GM10847 (cell line): ENCODE measurements around the gene LCE2D.
"Not testable (repeated sequence)": the region's sequence is repeated elsewhere in the genome, so short reads cannot be mapped to it uniquely, and the experiment has no call there.

Experiments
- POLR2A ChIP-seq: IDR thresholded peaks from 2 replicates; pipeline ENCODE4 v1.6.1; 2011; ENCODE audit not compliant: insufficient read length; ENCODE audit errors: extremely low read depth

Gene LCE2D, protein sequence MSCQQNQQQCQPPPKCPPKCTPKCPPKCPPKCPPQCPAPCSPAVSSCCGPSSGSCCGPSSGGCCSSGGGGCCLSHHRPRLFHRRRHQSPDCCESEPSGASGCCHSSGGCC

DNA sequence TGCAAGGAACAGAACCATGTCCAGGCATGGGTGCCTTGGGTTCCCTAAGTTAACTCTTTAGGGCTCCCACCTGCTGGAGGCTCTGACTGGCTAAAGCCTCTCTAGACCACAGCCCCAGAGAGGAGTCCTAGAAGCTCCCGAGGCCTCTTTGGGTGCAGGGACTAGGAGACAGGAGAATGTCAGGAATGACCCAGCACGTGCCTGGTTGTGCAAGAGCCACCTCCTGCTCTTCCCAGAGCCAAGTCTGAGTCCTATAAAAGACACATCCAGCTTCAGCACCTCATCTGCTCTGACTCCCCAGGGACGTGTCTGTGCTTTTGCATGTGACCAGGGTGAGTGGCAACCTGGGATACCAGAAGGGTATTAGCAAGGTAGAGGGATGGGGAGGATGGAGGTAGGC, at the start of gene LCE2D:
Gene LCE2D, plus strand, starts transcription at position 283 of the 400 bp plus-strand sequence. CDS start 726 bp downstream, outside the sequence.
- TF ChIP-seq POLR2A = no peak

- no peak for TF ChIP-seq POLR2A
Measured at GRCh38 chr1:152613511-152613910, 49.7 kb upstream of the LCE2D start, which contains the start of gene LCE3B. Gene LCE3B (plus strand): TSS chr1:152613811. CDS start chr1:152613811, 0 bp downstream.

DNA sequence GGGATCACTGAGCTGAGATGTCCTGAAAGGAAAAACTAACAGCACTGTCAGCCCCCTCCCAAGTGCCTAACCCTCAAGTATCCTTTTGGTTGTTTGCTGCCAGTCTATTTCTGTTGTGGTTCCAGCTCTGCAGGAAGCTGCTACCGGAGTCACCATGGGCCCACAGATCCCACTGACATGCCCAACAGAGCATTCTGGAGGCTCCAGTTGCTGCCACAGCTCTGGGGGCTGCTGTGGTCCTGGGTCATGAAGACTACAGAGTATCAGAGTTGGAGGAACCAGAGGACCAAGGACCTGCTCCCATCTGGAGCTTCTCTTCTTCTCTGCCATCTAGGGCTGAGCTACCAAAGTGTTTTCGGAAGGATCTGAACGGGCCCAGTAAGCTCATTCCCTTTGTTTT, 41.2 kb upstream of the LCE2D start:
- TF ChIP-seq POLR2A = no peak

GRCh38 chr1:152622803-152623202, 40.4 kb upstream of the LCE2D start, which contains the start of gene LCE3A:
Gene LCE3A (minus strand): TSS chr1:152623103. CDS start chr1:152623103, 0 bp downstream.
- TF ChIP-seq POLR2A = no peak

DNA sequence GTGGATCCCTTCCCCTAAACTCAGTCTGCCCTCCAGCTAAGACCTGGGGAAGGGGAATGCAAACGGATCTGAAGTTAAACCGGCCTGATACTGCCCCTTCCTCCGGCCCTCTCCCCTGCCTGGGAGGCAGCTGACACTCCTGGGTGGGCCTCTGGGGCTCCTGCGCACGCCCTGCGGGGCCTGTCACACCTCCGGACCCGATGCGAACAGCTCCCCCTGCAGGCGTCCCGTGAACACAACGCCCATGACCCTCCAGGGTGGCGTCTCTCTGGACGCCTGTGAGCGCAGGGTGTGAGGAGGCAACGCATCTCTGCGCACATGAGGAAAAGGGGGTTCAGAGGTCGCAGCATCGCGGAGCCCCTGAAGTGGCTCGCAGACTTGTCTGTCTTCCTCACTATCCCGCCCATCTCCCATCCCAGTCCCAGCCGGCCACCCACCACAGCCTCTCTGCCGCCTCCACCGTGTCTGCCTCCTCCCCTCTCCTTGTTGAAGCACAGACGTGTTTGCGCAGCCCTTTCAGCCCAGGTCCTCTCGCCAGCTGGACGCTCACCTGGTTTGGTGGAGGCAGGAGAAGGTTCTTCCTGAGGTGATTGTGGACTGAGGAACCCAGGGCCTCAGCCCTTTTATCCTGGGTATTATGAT, 39.9 kb upstream of the LCE2D start:
- TF ChIP-seq POLR2A = no peak

GRCh38 chr1:152626744-152627143, 36.4 kb upstream of the LCE2D start:
- no peak for TF ChIP-seq POLR2A

DNA sequence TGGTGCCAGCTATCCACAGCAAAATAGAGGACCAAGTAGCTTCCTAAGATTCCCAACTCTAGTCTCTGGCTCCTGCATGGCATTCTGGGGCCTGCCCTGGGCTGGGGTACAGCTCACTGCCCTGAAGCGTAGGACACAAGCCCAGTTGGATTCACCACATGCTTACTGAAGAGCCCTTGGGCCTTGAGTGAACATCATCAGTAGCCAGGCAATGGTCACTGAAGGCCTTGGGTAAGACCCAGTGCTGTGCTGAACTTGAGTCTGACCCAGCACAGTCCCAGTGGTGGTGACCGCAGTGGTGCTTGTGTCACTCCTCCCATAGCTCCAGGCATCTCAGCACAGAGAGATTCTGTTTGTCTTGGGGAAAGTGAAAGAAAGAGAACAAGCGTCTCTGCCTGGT, 32.6 kb upstream of the LCE2D start:
- TF ChIP-seq POLR2A = no peak

- TF ChIP-seq POLR2A = no peak
Measured at GRCh38 chr1:152640351-152640750, 22.8 kb upstream of the LCE2D start.

GRCh38 chr1:152643945-152644344, 19.2 kb upstream of the LCE2D start:
- no peak for TF ChIP-seq POLR2A

DNA sequence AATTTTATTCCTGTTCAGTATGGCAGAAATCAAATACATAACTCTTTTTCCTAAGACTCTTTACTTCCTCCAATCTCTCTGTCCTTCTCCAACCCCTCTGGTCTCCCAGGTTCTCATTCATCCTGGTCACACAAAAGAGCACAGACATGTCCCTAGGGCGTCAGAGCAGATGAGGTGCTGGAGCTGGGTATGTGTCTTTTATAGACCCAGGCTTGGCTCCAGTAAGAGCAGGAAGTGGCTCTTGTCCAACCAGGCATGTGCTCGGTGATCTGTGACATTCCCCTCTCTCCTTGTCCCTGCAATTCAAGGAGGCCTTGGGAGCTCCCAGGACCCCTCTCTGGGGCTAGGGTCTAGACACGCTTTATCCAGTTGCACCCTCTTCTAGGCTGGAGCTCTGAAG, 18.0 kb upstream of the LCE2D start:
- no peak for TF ChIP-seq POLR2A

GRCh38 chr1:152646656-152647055, 16.5 kb upstream of the LCE2D start:
- TF ChIP-seq POLR2A = no peak

GRCh38 chr1:152654110-152654509, 9.1 kb upstream of the LCE2D start:
- no peak for TF ChIP-seq POLR2A

DNA sequence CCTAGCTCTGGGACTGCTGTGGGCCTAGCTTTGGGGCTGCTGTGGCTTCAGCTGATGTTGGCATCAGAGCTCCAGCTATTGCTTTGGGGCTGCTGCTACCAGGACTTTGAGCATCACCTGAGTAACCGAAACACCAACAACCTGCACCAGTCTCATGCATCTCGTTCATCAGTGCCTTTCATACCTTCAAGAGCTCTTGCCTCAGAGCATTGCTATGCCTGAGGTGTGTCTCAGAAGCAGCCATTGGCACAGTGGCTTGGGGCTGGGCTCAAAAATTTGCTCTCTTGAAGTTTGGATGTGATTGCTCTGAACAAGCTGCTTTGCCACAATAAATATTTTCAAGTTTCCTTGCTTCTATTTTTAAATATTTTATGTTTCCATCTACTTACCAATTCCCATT, 6.7 kb upstream of the LCE2D start:
- no peak for TF ChIP-seq POLR2A

- TF ChIP-seq POLR2A = no peak
Measured at GRCh38 chr1:152657677-152658076, 5.5 kb upstream of the LCE2D start.

- no peak for TF ChIP-seq POLR2A
Measured at GRCh38 chr1:152658649-152659048, 4.5 kb upstream of the LCE2D start.

- TF ChIP-seq POLR2A = no peak
Measured at GRCh38 chr1:152667648-152668047, 4.5 kb downstream of the LCE2D start.

DNA sequence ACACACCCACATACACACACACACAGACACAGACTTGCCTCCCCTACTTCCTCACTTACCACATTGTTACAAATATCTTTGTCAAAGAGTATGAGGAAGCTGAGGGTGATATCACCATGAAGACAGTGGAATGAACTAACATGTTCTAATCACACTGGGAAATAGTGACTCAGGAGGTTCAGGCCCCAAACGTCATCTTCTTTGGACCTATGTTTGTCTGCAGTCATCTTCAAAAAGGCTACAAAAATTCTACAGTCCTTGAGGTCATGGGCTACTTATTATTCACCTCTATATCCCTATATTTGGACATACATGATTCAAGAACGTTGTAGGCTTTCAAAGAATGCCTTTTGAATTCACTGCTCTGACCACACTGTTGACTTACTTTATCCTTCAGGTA, 9.8 kb downstream of the LCE2D start:
- TF ChIP-seq POLR2A = no peak

- not testable (repeated sequence) for TF ChIP-seq POLR2A
Measured at GRCh38 chr1:152674983-152675382, 11.8 kb downstream of the LCE2D start, which contains the start of gene LCE2C. Gene LCE2C (plus strand): TSS chr1:152675279. CDS start chr1:152676016, 737 bp downstream.

GRCh38 chr1:152679459-152679858, 16.3 kb downstream of the LCE2D start:
- no peak for TF ChIP-seq POLR2A
